Measurements from ENCODE around the gene RBKS.

DNA sequence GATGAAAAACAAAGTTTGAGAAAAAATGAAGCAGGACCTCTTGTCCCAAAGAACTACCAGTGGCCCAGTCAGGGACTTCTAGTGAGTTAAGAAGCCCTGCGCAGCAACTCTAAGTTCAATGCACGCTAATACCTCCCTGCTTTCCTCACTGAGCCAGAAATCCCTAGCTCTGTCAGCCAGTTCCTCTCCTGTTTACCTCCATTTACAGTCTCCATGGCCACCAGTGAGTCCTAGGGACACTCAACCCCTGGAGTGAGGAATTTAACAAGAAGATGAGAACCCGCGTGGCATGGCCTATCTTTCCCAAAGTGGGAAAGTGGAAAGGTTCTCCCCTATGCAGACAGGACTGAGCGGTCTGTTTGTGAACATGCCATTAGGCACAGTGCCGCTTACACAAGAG is 87.6 kb downstream of the RBKS start:
- TF ChIP-seq, protein P1, sequence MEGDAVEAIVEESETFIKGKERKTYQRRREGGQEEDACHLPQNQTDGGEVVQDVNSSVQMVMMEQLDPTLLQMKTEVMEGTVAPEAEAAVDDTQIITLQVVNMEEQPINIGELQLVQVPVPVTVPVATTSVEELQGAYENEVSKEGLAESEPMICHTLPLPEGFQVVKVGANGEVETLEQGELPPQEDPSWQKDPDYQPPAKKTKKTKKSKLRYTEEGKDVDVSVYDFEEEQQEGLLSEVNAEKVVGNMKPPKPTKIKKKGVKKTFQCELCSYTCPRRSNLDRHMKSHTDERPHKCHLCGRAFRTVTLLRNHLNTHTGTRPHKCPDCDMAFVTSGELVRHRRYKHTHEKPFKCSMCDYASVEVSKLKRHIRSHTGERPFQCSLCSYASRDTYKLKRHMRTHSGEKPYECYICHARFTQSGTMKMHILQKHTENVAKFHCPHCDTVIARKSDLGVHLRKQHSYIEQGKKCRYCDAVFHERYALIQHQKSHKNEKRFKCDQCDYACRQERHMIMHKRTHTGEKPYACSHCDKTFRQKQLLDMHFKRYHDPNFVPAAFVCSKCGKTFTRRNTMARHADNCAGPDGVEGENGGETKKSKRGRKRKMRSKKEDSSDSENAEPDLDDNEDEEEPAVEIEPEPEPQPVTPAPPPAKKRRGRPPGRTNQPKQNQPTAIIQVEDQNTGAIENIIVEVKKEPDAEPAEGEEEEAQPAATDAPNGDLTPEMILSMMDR (optimal IDR thresholded peaks at IDR 0.05 in 1 of 3, IDR thresholded peaks at IDR 0.05 in 1 of 3, conservative IDR thresholded peaks at IDR 0.05 in 1 of 3; ENCODE audit: extremely low read depth in 1 of 3, insufficient read depth in 2 of 3, low read length in 3 of 3), result no peak
- no peak for TF ChIP-seq EZH2 (IDR thresholded peaks at IDR 0.05; ENCODE audit: low read length)

All from keratinocyte (primary cell).